HepG2 (cell line): ENCODE results near the gene POU3F3.

ENCODE experiments used
- CHD4 ChIP-seq: fragments of 200-600 bp; sonication (generic); IDR thresholded peaks from 2 replicates; pipeline ENCODE4 v1.7.0; 2017; ENCODE audit warnings: mild to moderate bottlenecking, low read length, borderline replicate concordance
- FOXM1 ChIP-seq: sonication (generic); formaldehyde crosslinking; IDR thresholded peaks from 2 replicates; pipeline ENCODE4 v1.5.0; 2020; ENCODE audit warnings: missing genetic modification reagents
- GABPA ChIP-seq, 2 experiments: IDR thresholded peaks; 2 replicates each; pipeline ENCODE4 v1.6.1; 2011 to 2016; ENCODE audit warnings: low read depth in 2 of 2, low read length in 1 of 2, missing biosample characterization in 1 of 2, missing genetic modification characterization in 1 of 2
- HOXA9 ChIP-seq: sonication (generic); formaldehyde crosslinking; IDR thresholded peaks from 2 replicates; pipeline ENCODE4 v1.8.1; 2022; ENCODE audit warnings: missing genetic modification reagents, mild to moderate bottlenecking, moderate library complexity, borderline replicate concordance
- PREB ChIP-seq: sonication (generic); formaldehyde crosslinking; IDR thresholded peaks from 2 replicates; pipeline ENCODE4 v1.4.0; 2020; ENCODE audit warnings: missing genetic modification reagents
- TEF ChIP-seq: sonication (generic); formaldehyde crosslinking; IDR thresholded peaks from 2 replicates; pipeline ENCODE4 v1.5.0; 2020; ENCODE audit warnings: missing genetic modification reagents
- YY1 ChIP-seq: IDR thresholded peaks from 2 replicates; pipeline ENCODE4 v1.6.1; 2011; ENCODE audit warnings: low read length, low read depth, moderate library complexity, mild to moderate bottlenecking; ENCODE audit not compliant: insufficient read depth, insufficient replicate concordance
- ZNF780A ChIP-seq: sonication (generic); formaldehyde crosslinking; IDR thresholded peaks from 2 replicates; pipeline ENCODE4 v1.8.0; 2022; ENCODE audit warnings: mild to moderate bottlenecking, missing genetic modification reagents, moderate library complexity
- TF ChIP-seq, protein P1 (sequence below): sonication (generic); formaldehyde crosslinking; IDR thresholded peaks from 2 replicates; pipeline ENCODE4 v1.4.0; 2020; ENCODE audit warnings: missing genetic modification reagents, borderline replicate concordance
- TF ChIP-seq, protein P2 (sequence below): sonication (generic); formaldehyde crosslinking; conservative IDR thresholded peaks from 2 replicates; pipeline ENCODE4 v1.8.1; 2023; ENCODE audit warnings: missing genetic modification reagents
- TF ChIP-seq, protein P3 (sequence below): sonication (generic); formaldehyde crosslinking; IDR thresholded peaks from 2 replicates; pipeline ENCODE4 v1.5.1; 2020; ENCODE audit warnings: mild to moderate bottlenecking, missing genetic modification reagents, moderate library complexity

DNA sequence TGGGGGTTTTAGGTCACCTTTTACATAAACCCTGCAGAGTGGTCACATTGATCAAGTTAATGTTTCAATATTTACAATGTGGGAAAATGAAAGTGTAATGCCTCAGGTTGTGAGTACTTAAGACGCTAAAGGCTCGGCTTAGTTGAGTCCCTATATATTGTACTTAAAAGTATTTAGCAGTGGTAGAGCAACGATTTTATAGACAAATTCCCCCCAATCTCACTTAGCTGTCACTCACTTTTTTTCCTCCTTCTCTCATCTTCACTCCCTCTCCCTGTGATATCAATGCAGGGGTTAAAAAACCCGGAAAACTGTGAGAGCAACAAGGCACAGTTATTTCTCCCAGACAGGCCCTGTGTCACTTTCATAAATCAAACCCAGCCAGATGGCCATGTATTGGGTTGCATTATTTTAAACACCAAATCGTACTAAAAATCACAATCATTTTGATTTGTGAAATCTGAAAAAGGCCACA, 5.4 kb downstream of the POU3F3 start:
- TF ChIP-seq, protein P1, sequence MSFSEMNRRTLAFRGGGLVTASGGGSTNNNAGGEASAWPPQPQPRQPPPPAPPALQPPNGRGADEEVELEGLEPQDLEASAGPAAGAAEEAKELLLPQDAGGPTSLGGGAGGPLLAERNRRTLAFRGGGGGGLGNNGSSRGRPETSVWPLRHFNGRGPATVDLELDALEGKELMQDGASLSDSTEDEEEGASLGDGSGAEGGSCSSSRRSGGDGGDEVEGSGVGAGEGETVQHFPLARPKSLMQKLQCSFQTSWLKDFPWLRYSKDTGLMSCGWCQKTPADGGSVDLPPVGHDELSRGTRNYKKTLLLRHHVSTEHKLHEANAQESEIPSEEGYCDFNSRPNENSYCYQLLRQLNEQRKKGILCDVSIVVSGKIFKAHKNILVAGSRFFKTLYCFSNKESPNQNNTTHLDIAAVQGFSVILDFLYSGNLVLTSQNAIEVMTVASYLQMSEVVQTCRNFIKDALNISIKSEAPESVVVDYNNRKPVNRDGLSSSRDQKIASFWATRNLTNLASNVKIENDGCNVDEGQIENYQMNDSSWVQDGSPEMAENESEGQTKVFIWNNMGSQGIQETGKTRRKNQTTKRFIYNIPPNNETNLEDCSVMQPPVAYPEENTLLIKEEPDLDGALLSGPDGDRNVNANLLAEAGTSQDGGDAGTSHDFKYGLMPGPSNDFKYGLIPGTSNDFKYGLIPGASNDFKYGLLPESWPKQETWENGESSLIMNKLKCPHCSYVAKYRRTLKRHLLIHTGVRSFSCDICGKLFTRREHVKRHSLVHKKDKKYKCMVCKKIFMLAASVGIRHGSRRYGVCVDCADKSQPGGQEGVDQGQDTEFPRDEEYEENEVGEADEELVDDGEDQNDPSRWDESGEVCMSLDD (CRISPR knock-in tag) = no peak
- no peak for TF ChIP-seq GABPA (IDR thresholded peaks at IDR 0.05; ENCODE audit: low read depth, low read length)
- TF ChIP-seq GABPA (CRISPR knock-in tag; IDR thresholded peaks at IDR 0.05; ENCODE audit: low read depth) = no peak
- no peak for TF ChIP-seq YY1
- TF ChIP-seq CHD4 = no peak
- no peak for TF ChIP-seq HOXA9
- TF ChIP-seq, protein P2, sequence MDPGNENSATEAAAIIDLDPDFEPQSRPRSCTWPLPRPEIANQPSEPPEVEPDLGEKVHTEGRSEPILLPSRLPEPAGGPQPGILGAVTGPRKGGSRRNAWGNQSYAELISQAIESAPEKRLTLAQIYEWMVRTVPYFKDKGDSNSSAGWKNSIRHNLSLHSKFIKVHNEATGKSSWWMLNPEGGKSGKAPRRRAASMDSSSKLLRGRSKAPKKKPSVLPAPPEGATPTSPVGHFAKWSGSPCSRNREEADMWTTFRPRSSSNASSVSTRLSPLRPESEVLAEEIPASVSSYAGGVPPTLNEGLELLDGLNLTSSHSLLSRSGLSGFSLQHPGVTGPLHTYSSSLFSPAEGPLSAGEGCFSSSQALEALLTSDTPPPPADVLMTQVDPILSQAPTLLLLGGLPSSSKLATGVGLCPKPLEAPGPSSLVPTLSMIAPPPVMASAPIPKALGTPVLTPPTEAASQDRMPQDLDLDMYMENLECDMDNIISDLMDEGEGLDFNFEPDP (CRISPR knock-in tag) = no peak
- TF ChIP-seq ZNF780A (CRISPR knock-in tag) = no peak
- TF ChIP-seq, protein P3, sequence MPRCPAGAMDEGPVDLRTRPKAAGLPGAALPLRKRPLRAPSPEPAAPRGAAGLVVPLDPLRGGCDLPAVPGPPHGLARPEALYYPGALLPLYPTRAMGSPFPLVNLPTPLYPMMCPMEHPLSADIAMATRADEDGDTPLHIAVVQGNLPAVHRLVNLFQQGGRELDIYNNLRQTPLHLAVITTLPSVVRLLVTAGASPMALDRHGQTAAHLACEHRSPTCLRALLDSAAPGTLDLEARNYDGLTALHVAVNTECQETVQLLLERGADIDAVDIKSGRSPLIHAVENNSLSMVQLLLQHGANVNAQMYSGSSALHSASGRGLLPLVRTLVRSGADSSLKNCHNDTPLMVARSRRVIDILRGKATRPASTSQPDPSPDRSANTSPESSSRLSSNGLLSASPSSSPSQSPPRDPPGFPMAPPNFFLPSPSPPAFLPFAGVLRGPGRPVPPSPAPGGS (CRISPR knock-in tag) = no peak
- TF ChIP-seq FOXM1 (CRISPR knock-in tag) = no peak
- TF ChIP-seq PREB (CRISPR knock-in tag) = no peak
- TF ChIP-seq TEF (CRISPR knock-in tag) = no peak
